Measurements from ENCODE around the gene ESM1.
A peak's percentile ranks its signal among the peaks of the same experiment; 100 is the strongest.

Gene ESM1

GRCh38 chr5:54986269-54986654 is 869 bp upstream of the ESM1 start:
- DNase-seq (ENCODE audit: low read depth in 3 of 3, low spot score in 1 of 3): no peak

GRCh38 chr5:54981928-54982327 is 3.5 kb downstream of the ESM1 start:
- DNase-seq (ENCODE audit: low read depth in 3 of 3, low spot score in 1 of 3): no peak

GRCh38 chr5:54975701-54976100 is 9.7 kb downstream of the ESM1 start:
- no peak for DNase-seq (ENCODE audit: low read depth in 3 of 3, low spot score in 1 of 3)

- DNase-seq (ENCODE audit: low read depth in 3 of 3, low spot score in 1 of 3): no peak
These were observed 15.3 kb downstream of the ESM1 start for GRCh38 chr5:54969856-54970828.

- no peak for DNase-seq (ENCODE audit: low read depth in 3 of 3, low spot score in 1 of 3)
These were observed 16.2 kb downstream of the ESM1 start for GRCh38 chr5:54969242-54969641.

- no peak for DNase-seq (ENCODE audit: low read depth in 3 of 3, low spot score in 1 of 3)
These were observed 19.6 kb downstream of the ESM1 start for GRCh38 chr5:54965806-54966205.

GRCh38 chr5:54964405-54964804 is 21.0 kb downstream of the ESM1 start:
- DNase-seq (ENCODE audit: low read depth in 3 of 3, low spot score in 1 of 3): no peak

GRCh38 chr5:54959673-54960418 is 25.5 kb downstream of the ESM1 start:
- no peak for DNase-seq (ENCODE audit: low read depth in 3 of 3, low spot score in 1 of 3)

GRCh38 chr5:54956922-54957321 is 28.5 kb downstream of the ESM1 start:
- DNase-seq (ENCODE audit: low read depth in 3 of 3, low spot score in 1 of 3): no peak

- no peak for DNase-seq (ENCODE audit: low read depth in 3 of 3, low spot score in 1 of 3)
These were observed 38.2 kb downstream of the ESM1 start for GRCh38 chr5:54947187-54947586.

GRCh38 chr5:54946306-54946819 is 39.0 kb downstream of the ESM1 start:
- DNase-seq (ENCODE audit: low read depth in 3 of 3, low spot score in 1 of 3): no peak

- peak in 1 of 3 donors; percentile 15 for DNase-seq (ENCODE audit: low read depth in 3 of 3, low spot score in 1 of 3)
These were observed 41.0 kb downstream of the ESM1 start for GRCh38 chr5:54944364-54944763.

- DNase-seq (ENCODE audit: low read depth in 3 of 3, low spot score in 1 of 3): no peak
These were observed 43.2 kb downstream of the ESM1 start for GRCh38 chr5:54942064-54942778.

- DNase-seq (ENCODE audit: low read depth in 3 of 3, low spot score in 1 of 3): no peak
These were observed 49.2 kb downstream of the ESM1 start for GRCh38 chr5:54936201-54936600.

GRCh38 chr5:54932789-54933188 is 52.6 kb downstream of the ESM1 start:
- DNase-seq (ENCODE audit: low read depth in 3 of 3, low spot score in 1 of 3): no peak

GRCh38 chr5:54930736-54931135 is 54.7 kb downstream of the ESM1 start:
- no peak for DNase-seq (ENCODE audit: low read depth in 3 of 3, low spot score in 1 of 3)

Data from stimulated activated CD4-positive, alpha-beta T cell treated with anti-CD3 and anti-CD28 coated beads, TNF-alpha, amount 100 ng/mL, for 1 hour (primary cell).